IPS DF 19.7 (cell line): ENCODE measurements around the gene MPZL1.
A peak's percentile ranks its signal among the peaks of the same experiment; 100 is the strongest.

Experiments
- DNase-seq: peaks from one replicate; pipeline ENCODE4 v3.0.0-alpha.2; 2013; ENCODE audit warnings: low read depth, low spot score

Gene MPZL1

DNA sequence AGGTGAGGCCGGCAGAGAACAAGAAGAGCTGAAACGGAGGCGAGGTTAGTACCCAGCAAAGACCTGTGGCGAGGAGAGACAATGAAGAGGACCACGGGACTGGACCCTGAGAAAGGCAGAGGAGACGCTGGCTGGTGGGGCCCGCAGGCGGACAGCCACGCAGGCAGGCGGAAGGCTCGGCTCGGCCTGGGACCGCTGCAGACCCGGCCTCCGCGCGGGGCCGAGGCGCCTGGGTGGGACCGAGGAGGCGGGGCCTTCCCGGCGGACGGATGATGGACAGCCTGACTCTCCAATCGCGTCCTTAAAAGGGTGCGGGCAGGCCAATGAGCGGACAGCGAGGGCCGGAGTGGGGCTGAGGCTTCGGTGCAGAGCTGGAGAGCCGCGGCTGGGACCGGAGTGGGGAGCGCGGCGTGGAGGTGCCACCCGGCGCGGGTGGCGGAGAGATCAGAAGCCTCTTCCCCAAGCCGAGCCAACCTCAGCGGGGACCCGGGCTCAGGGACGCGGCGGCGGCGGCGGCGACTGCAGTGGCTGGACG is at the start of gene MPZL1:
Gene MPZL1 (plus strand): TSS at position 366 of the 535 bp plus-strand sequence. CDS start 170 bp downstream, outside the sequence.
- DNase-seq: peak; percentile 59

DNA sequence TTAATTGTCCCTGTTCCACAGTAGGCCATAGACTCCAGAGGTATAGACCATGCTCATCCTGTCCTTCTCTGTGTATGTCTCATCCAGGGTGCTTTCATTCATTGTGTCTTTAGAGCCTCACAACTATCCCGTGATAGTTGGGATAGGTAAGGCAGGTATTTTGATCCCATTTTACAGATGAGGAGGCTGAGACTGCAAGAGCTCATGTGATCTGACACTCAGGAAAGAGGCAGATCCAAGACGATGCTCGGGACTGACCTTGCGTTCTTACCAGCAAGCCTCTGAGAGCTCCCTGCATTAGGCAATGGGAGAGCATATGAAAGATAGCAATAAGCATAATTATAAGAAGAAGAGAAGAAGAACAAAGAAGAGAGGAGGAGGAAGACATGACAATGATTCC is 49.0 kb upstream of the MPZL1 start:
- no peak for DNase-seq

DNA sequence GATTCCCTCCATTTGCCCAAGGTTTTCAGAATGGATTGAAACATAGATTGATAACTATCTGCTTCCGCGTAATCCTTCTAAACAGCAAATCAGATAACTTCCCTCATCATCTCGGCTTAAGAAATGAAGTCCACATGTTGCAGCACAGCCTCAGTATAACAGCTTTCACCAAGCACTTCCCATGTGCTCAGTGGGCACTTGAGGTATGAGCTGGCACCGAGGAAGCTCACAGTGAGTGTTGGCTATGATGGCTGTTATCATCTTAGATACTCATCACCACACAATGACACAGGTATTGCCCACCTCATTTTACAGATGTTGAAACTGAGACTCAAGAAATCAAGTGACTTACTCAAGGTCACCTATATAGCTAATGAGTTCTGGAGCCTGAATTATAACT is 48.5 kb upstream of the MPZL1 start:
- no peak for DNase-seq

DNA sequence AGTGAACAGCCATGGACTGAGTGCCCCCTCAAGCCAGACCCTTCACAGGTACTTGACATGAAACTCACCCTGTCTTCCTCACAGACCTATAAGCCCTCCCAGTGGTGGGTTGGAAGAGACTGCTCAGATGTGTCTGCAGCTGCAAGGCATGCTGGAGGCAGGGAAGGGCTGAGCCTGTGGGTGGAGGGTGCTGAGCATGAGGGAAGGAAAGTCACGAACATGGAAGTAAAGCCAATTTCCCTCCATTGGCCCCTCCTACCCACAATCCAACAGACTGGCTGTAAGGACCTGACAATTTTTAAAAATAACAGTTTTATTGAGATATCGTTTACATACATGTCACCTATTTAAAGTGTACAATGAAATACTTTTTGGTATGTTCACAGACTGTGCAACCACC is 47.6 kb upstream of the MPZL1 start:
- DNase-seq: no peak

DNA sequence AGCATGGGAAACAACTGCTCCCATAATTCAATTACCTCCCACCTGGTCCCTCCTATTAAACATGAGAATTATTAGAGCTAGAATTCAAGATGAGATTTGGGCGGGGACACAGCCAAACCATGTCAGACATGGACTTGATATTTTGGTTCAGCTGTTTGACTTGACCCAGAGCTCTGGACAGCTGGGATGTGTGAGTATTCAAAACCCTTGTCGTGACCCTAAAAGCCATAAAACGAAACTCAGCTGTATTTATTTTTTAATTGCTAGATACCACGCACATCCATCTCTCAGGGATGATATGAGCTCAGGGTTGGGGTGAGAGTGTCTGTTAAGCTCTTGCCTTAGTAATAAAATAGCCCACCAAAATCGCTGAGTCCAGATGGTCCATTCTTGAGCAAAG is 46.3 kb upstream of the MPZL1 start:
- DNase-seq: no peak

DNA sequence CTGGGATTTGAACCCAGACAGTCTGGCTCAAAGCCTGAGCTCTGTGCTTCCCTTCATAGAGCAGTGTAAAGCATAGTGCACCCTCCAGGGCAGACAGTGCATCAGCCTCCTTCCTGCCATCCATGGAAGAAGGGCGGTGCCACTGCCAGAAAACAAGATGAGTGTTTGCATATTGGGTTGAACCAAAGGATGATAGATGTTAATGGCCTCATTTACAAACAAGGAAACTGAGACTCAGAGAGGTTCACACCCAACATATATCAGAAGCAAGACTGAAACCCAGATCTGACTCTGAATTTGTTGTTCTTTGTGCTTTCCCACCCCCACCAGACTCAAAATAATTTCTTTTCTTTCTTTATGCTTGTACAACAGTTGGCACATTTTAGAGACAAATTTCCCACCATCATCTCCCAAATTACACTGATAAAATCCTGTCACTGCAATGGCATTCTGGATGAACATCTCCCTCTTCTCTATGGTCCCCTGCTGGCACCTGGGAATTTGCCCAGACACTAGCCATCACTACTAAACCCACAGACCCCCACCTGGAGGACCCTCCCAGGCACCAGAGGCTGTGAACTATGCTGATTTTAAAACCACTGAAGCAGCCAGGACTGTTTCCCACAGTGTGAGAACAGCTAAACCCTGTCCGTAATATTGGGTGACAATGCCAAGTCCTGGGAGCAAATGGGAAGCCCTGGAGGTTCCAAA is 45.4 kb upstream of the MPZL1 start:
- no peak for DNase-seq

DNA sequence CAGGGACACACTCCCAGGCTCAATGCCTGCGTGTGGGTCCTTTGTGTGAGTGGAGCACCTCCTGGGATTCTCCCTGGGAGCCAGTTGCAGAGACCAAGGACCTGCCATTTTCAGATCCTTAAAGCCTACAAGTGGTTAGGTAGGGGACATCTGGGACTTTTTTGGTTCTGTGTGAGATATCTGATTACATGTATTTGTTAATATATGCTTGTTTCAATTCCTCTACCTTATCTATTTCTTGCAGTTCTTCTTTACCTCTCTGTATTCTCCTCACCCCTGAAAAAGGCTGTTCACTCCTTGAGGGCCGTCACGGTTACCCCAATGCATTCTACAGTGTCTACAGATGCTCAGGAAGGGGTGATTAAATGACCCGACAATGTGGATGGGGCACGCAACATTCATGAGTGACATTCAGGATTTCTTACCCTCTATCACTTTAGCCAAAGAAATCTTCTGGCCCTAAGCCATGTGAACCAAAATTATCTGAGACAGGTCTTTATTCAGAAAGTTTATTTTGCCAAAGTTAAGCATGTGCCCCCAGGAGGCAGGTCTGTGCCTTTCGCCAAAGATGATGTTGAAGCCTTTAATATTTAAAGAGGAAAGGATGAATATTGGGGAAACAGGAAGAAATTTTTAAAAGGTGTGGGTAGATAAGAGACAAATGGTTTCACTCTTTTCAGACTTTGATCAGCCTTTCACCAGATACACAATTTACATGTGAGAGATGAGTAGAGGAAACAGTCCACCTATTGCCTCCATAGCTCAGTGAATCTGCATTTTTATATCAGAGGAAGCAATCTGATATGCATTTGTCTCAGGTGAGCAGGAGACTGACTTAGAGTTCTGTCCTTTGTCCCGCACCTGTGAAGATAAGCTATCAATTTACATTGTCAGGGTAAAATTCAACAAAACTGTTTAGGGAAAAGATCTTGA is 44.6 kb upstream of the MPZL1 start:
- DNase-seq: no peak

DNA sequence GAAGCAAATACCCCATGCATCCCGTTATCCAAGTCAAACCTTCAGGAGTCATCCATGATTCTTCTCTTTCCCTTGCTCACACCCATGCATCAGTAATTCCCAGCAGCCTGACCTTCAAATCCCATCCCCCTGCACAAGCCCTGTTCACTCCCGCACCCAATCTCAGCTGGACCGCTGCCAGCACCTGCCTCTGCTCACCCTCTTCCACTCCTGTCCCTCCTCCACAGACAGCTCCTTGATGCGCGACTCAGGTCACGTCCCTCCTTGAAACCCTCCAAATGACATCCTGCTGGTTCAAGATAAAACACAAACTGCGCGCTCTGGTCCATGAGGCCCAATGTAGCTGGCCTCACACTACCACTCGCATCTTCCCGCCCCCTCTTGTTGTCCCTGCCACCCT is 43.4 kb upstream of the MPZL1 start:
- DNase-seq: no peak

DNA sequence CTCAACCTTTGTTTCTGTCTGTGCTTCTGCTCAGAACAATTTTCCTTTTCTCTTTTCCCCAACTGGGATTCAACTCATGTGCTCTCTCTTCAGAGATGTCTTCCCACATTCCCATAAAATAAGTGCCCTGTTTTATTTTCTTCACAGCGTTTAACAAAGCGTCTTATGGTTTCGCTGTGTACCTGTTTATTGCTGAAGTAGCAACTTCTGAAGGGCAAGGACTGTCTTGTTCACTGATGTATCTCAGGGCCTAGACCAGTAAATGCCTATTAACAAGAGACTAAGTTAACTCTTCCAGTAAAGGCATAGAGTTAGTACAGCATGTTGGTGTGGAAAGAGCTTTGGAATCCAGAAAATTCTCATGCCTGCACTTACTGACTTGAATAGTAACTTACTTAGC is 42.9 kb upstream of the MPZL1 start:
- DNase-seq: no peak

DNA sequence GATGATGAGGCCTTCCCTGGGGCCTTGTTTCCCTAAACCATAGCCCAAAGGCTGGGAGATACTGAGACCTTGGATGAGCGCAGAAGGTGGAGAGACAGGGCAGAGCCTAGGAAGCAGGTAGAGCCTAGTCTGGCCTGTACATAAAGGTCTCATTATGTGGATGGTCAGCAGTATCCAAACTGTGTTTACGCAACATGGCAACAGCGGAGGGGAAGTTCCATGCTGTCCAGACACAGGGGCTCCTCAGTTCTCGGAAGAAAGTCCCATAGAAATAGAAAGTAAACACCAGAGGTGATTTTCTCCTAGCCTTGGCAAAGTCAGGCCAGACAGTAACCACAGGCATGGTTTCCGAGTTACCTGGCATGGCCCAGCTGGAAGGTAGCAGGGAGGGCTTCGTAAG is 42.1 kb upstream of the MPZL1 start:
- DNase-seq: no peak

DNA sequence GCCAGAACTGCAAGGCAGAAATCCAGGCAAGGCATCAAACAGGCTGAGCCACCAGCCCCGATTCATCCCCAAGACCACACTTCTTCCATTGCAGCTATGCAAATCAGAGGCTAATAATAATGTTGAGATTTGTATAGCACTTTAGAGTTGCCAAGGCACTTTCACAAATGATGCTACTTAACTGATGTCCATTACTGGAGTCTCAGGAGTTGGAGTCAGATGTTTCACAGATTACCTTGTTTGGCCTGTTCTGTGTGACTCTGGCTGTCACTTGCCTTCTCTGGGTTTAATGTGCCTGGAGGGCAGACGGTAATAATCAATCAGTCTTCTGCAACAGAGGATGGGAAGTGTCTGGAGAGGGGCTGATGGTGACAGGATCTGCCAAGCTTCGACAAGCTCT is 40.8 kb upstream of the MPZL1 start:
- no peak for DNase-seq

DNA sequence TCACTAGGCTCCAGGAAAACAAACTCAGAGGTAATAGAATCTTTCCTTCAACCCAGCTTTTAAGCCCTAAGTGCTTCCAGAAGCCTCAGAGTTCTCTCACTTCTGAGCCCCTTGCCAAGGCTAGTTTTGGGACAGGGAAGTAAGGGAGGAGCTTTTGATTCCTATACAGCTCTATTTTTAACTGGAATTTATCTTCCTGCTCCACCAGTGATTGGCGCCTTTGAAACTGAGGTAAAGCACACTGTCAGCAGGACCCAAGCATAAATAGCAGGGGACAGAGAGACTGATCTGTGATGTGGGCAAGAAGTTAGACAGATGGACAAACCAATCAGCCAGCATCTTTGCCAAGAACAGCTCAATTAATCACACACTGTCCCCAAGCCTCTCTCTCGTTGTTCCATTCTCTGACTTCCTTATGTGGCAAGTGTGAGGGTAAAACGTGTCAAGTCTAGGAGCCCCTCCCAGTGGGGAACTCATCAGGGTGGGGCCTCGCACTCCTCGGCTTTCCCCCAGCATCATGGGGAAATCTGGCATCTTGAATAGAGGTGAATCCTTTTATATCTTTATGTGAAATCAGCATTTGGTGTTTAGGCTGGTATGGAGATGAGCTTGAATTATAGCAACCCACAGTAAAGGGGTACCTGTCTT is 40.2 kb upstream of the MPZL1 start:
- DNase-seq: no peak

DNA sequence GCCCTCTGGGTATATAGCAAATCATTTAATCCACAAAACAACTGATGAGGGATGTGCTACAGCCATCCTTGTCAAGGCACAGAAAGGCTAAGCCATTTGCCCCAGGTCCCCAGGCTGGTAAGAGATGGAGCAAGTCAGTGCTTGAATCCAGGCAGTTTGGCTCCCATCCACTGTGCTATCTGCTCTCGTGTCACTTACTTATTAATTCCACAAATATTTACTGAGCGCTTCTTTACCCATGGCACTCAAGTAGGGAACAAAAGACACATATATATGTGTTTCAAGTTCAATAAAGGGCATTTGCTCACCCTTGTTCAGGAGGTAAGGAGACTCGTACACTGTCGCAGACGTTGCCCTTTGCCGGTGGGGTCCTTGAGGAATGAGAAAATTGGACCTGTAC is 38.6 kb upstream of the MPZL1 start:
- DNase-seq: no peak

DNA sequence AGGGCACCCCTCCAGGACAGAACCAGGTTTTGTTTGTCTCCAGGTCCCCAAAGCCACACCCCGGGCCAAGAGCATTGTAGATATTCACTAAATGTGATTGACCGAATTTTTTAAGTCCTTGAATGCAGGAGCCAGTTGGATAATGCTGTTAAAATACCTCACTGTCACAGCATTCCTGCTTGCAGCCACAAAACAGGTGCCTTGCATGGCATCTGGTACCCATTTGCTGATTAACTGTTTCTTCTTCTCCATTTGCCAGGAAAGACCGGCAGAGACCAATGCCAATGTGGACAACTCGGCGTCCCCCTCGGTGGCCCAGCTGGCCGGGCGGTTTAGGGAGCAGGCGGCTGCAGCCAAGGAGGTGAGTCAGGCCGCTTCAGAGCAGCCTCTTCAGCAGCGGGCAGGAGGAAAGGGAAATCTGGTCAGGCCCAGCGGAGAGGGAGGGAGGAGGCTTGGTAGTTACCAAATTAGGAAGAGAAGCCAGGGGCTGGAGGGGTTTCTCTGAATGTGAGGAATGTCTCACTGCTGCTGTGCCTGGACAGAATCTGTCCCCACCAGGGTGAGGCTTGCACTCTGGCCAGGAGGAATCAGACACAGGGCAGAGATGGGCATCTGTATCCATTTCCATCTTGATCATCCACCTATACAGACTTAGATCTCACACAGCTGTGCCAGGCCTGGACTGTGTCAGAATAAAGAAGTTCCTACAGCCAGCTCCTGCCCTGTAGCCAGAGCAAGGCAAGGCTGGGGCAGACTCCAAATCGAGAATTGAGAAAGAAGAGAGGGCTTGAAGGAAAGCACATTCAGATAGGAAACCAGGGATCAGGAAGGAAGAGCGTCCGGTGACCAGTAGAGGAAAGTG is 37.9 kb upstream of the MPZL1 start:
- DNase-seq: peak; percentile 63

DNA sequence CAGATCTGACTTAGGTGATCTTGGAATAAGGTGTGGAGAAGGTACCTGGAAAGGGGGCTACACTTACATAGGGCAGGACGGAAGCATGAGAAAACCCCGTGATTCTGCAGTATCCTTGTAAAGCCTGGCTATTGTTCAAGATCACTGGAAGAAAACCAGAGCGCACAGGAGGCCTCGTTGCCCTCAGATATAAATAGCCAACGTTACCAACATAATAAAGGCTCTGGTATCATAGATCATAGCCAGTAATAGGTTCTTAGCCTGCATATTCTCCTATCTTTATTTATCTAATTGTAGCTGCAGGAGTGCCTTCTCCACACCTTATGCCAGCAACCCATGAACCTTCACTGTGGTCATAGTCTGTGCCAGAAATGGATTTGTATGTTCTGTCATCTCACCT is 35.9 kb upstream of the MPZL1 start:
- no peak for DNase-seq

DNA sequence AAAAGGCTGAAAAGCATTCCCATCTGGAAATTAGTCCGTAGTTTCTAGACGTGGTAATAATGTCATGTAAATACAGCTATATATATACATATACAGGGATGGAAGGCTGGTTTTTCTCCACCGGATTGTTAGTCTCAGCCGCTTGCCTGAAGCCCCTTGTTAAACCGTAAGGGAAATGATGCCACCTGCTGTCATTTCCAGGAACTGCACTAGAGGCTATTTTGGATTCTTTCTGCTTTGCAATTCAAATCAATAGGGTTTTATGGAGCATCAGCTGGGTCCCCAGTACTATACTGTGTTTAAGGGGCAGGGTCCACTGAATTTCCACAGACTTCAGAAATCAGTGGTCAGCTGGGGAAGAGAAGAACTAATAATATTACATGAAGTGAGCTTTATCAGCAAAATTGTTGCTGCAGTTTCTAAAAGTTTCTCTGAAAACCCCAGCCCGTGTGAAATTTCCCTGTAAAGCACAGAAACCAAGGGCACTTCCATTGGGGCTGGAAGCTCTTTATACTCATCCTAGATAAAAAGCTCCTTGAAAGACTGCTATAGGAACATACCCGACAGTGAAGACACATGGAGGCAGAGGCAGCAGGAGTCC is 33.8 kb upstream of the MPZL1 start:
- DNase-seq: peak; percentile 48

DNA sequence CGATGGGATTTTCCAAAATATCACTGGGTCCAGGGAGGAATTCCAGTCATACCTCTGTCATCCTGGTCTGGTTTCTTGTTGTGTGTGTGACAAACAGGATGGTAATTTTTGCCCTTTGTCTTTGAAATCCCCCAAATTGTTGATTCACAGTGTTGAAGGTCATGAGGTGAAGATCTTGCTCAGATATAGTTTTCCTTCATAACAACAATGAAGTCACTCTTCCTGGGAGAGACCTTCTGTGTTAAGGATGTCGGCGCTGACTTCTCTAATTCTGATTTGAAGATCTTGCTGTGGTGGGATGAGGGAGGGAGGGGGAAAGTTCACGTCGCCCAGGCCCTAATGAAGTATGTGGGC is 32.2 kb upstream of the MPZL1 start:
- no peak for DNase-seq

DNA sequence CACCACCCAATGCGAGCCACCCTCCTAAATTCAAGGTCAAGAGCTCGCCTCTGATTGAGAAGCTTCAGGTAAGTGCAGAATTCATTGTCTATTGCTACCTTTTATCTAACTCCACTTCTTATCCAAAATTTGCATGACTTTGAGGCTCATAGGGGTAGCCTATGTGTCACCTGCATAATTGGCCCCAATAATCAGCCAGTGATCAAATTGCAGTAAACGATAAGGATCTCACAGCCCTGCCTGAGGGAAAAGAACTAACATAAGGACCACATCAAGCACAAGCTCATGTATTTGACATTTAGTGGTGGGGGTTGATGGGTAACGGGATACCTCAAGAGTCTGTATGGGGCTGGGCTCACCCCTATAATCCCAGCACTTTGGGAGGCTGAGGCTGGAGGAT is 31.7 kb upstream of the MPZL1 start:
- no peak for DNase-seq

DNA sequence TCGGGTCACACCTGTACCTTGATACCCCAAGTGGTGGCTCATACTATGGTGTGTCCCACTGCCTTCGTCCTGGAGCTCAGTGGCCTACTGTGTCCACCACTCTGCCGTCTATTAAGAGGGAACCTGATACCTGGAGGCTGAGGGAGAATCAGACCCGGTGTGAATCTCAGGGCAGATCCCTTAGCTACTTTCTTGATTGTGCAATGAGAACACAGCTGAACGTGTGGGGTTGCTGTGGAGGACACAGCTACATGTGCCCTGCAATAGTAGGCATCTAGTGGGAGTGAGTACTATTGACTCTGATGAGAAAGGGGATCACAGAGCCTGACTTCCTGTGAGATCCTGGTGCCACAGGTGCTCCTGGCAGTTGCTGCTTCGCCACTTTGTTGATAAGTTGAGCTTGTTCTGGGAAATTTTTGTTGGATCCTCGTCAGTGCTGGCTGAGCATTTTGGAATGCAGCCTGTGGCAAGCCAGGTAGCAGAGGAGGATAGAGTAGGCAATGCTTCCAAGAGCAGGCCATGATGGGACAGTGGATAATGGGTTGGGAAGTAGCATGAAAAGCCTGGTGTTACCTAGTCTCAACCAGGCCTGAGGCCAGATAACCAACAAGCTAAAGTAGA is 28.2 kb upstream of the MPZL1 start:
- no peak for DNase-seq

DNA sequence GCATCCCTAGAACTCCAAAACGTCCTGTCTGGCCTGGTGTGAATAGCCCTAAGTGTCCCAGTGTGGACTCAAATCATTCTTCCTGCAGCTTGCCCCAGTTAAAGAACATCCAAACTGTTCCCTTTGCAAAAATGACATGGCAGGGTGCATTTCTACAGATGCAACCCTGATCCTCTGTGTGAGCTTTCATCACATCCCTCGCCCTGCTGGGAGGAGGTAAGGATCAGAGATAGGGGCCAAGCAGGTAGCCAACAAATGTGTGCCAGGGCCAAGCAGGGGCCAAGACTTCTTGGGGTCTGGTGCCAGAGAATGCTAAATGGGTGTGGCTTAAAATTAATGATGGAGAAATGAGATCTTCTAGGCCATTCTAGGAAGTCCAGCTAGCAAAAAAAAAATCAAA is 27.1 kb upstream of the MPZL1 start:
- no peak for DNase-seq

DNA sequence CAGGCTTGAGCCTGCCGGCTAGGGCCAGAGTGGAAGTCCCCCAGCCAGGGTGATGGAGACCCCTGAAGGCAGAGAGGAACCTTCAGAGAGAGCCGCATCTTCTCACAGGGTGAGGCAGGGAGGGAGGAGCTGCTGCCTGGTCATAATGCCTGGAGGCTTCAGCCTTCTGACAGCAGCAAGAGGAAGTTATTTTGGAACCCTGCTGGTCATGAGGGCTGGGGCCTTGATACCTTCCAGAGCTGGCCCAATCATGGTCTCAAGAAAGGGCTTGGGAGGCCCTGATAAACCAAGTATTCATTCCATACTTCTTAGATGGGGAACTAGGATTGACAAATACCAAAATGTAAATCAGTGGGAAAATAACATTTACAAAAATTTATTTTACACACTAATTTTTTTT is 26.6 kb upstream of the MPZL1 start:
- no peak for DNase-seq
